Astrocyte (in vitro differentiated cells and primary cell): ENCODE results near the gene FAM149B1. TPM values are rescaled to one million over a fixed set of nuclear protein-coding genes. Genes with fewer than 3 reads are reported as not detected.

Experiments
- DNase-seq: peaks from one replicate; pipeline ENCODE4 v3.0.0-alpha.2; 2010; ENCODE audit warnings: low read depth
- FAIRE-seq: peaks from 2 replicates; lab custom pipeline; 2011; peaks lifted over from hg19 to GRCh38; lab: Jason Lieb, UNC
- H2AFZ ChIP-seq: 2 replicates; pipeline ENCODE4 v1.6.0; 2012; ENCODE audit warnings: low read depth, low read length, inconsistent platforms
- H3K27ac ChIP-seq: 2 replicates; pipeline ENCODE4 v1.5.1; 2011; ENCODE audit warnings: low read depth, low read length, inconsistent platforms
- H3K27me3 ChIP-seq: 2 replicates; pipeline ENCODE4 v1.6.0; 2011; ENCODE audit warnings: low read length, inconsistent platforms; ENCODE audit not compliant: insufficient read depth
- H3K36me3 ChIP-seq: 2 replicates; pipeline ENCODE4 v1.5.1; 2011; ENCODE audit warnings: low read length, inconsistent platforms; ENCODE audit not compliant: insufficient read depth
- H3K4me1 ChIP-seq: 2 replicates; pipeline ENCODE4 v1.5.1; 2011; ENCODE audit warnings: low read length, inconsistent platforms; ENCODE audit not compliant: insufficient read depth
- H3K4me2 ChIP-seq: 2 replicates; pipeline ENCODE4 v1.6.0; 2012; ENCODE audit warnings: low read length, inconsistent platforms
- H3K4me3 ChIP-seq: 2 replicates; pipeline ENCODE4 v1.5.1; 2011; ENCODE audit warnings: low read depth, mild to moderate bottlenecking, low read length, inconsistent platforms; ENCODE audit not compliant: insufficient read depth
- H3K79me2 ChIP-seq: 2 replicates; pipeline ENCODE4 v1.6.0; 2012; ENCODE audit warnings: mild to moderate bottlenecking, low read length, inconsistent platforms; ENCODE audit not compliant: insufficient read depth
- H3K9ac ChIP-seq: 2 replicates; pipeline ENCODE4 v1.6.0; 2012; ENCODE audit warnings: mild to moderate bottlenecking, low read length, inconsistent platforms
- H3K9me3 ChIP-seq: 2 replicates; pipeline ENCODE4 v1.5.1; 2012; ENCODE audit warnings: low read depth, mild to moderate bottlenecking, low read length, inconsistent platforms; ENCODE audit not compliant: insufficient read depth
- H4K20me1 ChIP-seq: 2 replicates; pipeline ENCODE4 v1.6.0; 2012; ENCODE audit warnings: low read length, inconsistent platforms; ENCODE audit not compliant: insufficient read depth
- H3K27ac Mint-ChIP-seq: one replicate; pipeline ENCODE4 v1.8.0; 2021; ENCODE audit warnings: mild to moderate bottlenecking, mixed read lengths; ENCODE audit not compliant: unreplicated experiment
- H3K27me3 Mint-ChIP-seq: one replicate; pipeline ENCODE4 v1.8.0; 2021; ENCODE audit warnings: low read depth, mixed read lengths; ENCODE audit not compliant: unreplicated experiment
- H3K36me3 Mint-ChIP-seq: one replicate; pipeline ENCODE4 v1.8.0; 2021; ENCODE audit warnings: low read depth, mixed read lengths; ENCODE audit not compliant: unreplicated experiment
- H3K4me1 Mint-ChIP-seq: one replicate; pipeline ENCODE4 v1.8.0; 2021; ENCODE audit warnings: low read depth, mixed read lengths; ENCODE audit not compliant: unreplicated experiment
- H3K4me3 Mint-ChIP-seq: one replicate; pipeline ENCODE4 v1.8.0; 2021; ENCODE audit warnings: mild to moderate bottlenecking, moderate library complexity, mixed read lengths; ENCODE audit not compliant: unreplicated experiment
- H3K9me3 Mint-ChIP-seq: one replicate; pipeline ENCODE4 v1.8.0; 2021; ENCODE audit warnings: mild to moderate bottlenecking, mixed read lengths; ENCODE audit not compliant: unreplicated experiment
- EZH2 ChIP-seq: IDR thresholded peaks from 2 replicates; pipeline ENCODE4 v1.6.1; 2012; ENCODE audit warnings: mild to moderate bottlenecking, low read length, inconsistent platforms; ENCODE audit not compliant: insufficient read depth
- total RNA-seq: library from RNA; stranded (reverse); gene quantifications from 2 replicates; pipeline ENCODE4 v1.2.1, GENCODE V29; 2021
- TF ChIP-seq, protein P1 (sequence below): IDR thresholded peaks from 2 replicates; pipeline ENCODE4 v1.5.1; 2011; ENCODE audit warnings: low read depth, mild to moderate bottlenecking, inconsistent platforms, low read length, moderate library complexity; ENCODE audit not compliant: insufficient read depth

The FAM149B1 gene
- total RNA-seq, 1 donor from 2014 or later = 14.0 TPM

DNA sequence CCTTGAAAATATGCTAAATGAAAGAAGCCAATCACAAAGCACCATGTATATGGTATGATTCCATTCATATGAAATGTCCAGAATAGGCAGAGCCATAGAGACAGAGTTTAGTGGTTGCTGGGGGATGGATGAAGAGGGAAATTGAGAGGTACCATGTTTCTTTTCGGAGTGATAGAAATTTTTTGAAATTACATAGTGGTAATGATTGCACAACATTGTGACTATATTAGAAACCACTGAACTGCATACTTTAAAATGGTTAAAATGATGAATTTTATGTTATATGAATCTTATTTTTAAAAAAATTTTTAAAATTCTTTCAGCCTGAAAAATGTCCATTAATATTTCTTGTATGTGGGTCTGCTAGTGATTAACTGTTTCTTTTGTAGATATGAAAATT, 53.1 kb downstream of the FAM149B1 start:
- Histone ChIP-seq H3K27me3 (no peaks in the 10 kb centered on the region), H3K36me3 (peaks cover 6% of the 10 kb centered on the region), H2AFZ (no peak overlapping the region), H3K9me3 (no peaks in the 10 kb centered on the region), H3K27ac (no peak overlapping the region), H3K9ac (no peak overlapping the region), H4K20me1 (no peaks in the 10 kb centered on the region), H3K4me1 (no peaks in the 10 kb centered on the region), H3K4me3 (no peak overlapping the region), H3K79me2 (no peaks in the 10 kb centered on the region), H3K4me2 (no peak overlapping the region)
- TF ChIP-seq EZH2 = no peak
- TF ChIP-seq, protein P1, sequence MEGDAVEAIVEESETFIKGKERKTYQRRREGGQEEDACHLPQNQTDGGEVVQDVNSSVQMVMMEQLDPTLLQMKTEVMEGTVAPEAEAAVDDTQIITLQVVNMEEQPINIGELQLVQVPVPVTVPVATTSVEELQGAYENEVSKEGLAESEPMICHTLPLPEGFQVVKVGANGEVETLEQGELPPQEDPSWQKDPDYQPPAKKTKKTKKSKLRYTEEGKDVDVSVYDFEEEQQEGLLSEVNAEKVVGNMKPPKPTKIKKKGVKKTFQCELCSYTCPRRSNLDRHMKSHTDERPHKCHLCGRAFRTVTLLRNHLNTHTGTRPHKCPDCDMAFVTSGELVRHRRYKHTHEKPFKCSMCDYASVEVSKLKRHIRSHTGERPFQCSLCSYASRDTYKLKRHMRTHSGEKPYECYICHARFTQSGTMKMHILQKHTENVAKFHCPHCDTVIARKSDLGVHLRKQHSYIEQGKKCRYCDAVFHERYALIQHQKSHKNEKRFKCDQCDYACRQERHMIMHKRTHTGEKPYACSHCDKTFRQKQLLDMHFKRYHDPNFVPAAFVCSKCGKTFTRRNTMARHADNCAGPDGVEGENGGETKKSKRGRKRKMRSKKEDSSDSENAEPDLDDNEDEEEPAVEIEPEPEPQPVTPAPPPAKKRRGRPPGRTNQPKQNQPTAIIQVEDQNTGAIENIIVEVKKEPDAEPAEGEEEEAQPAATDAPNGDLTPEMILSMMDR = no peak
- DNase-seq = no peak
- no peaks in the 10 kb centered on the region for H3K4me1 Mint-ChIP-seq
- H3K27ac Mint-ChIP-seq = no peak overlapping the region
- H3K9me3 Mint-ChIP-seq = no peaks in the 10 kb centered on the region
- FAIRE-seq = no peak
- no peak overlapping the region for H3K4me3 Mint-ChIP-seq
- H3K36me3 Mint-ChIP-seq = peaks cover 10% of the 10 kb centered on the region
- H3K27me3 Mint-ChIP-seq = no peaks in the 10 kb centered on the region

GRCh38 chr10:73225518-73225917, 57.6 kb downstream of the FAM149B1 start:
- Mint-ChIP-seq H3K4me3 (no peak overlapping the region), H3K27ac (no peak overlapping the region), H3K9me3 (no peaks in the 10 kb centered on the region), H3K27me3 (no peaks in the 10 kb centered on the region), H3K4me1 (peaks cover 6% of the 10 kb centered on the region), H3K36me3 (peaks cover 3% of the 10 kb centered on the region)
- no peak for FAIRE-seq
- Histone ChIP-seq H3K36me3 (peaks cover 2% of the 10 kb centered on the region), H2AFZ (no peak overlapping the region), H3K4me2 (no peak overlapping the region), H3K4me1 (no peaks in the 10 kb centered on the region), H3K27ac (no peak overlapping the region), H3K79me2 (no peaks in the 10 kb centered on the region), H3K9me3 (no peaks in the 10 kb centered on the region), H4K20me1 (no peaks in the 10 kb centered on the region), H3K4me3 (no peak overlapping the region), H3K9ac (no peak overlapping the region), H3K27me3 (no peaks in the 10 kb centered on the region)
- DNase-seq = no peak
- TF ChIP-seq EZH2 = no peak
- TF ChIP-seq, protein P1 = no peak

DNA sequence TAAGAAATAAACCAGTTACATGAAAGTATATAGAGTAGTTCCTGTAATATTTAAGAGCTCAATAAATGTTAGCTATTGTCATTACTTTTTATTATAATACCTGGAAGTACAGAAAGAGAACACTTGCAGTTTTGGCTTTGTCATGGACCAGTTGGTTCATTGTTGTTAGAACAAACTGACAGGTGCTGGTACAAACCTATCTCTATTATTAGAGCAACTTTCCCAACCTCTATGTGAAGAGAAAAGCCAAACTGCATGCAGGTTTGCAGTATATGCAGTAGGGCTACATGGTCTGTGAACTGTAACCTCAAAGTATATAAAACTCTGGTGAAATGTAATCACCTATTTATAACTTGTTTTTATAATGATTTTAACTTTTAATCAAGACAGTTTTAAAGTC, 58.7 kb downstream of the FAM149B1 start:
- no peaks in the 10 kb centered on the region for H3K4me1 ChIP-seq
- no peaks in the 10 kb centered on the region for H3K27me3 ChIP-seq
- no peak for TF ChIP-seq EZH2
- TF ChIP-seq, protein P1 = no peak
- H3K4me3 ChIP-seq = no peak overlapping the region
- H3K9me3 ChIP-seq = no peaks in the 10 kb centered on the region
- no peak overlapping the region for H3K4me3 Mint-ChIP-seq
- H3K27ac Mint-ChIP-seq = no peak overlapping the region
- no peak for DNase-seq
- peaks cover 6% of the 10 kb centered on the region for H3K4me1 Mint-ChIP-seq
- no peak overlapping the region for H3K4me2 ChIP-seq
- H3K27me3 Mint-ChIP-seq = no peaks in the 10 kb centered on the region
- no peaks in the 10 kb centered on the region for H4K20me1 ChIP-seq
- H2AFZ ChIP-seq = no peak overlapping the region
- no peaks in the 10 kb centered on the region for H3K79me2 ChIP-seq
- FAIRE-seq = no peak
- H3K9ac ChIP-seq = no peak overlapping the region
- H3K27ac ChIP-seq = no peak overlapping the region
- H3K36me3 Mint-ChIP-seq = peaks cover 6% of the 10 kb centered on the region
- no peaks in the 10 kb centered on the region for H3K9me3 Mint-ChIP-seq
- H3K36me3 ChIP-seq = peaks cover 3% of the 10 kb centered on the region
